ENCODE results near the gene TYW1B.
"Not testable (repeated sequence)": the region's sequence is repeated elsewhere in the genome, so short reads cannot be mapped to it uniquely, and the experiment has no call there.

DNA sequence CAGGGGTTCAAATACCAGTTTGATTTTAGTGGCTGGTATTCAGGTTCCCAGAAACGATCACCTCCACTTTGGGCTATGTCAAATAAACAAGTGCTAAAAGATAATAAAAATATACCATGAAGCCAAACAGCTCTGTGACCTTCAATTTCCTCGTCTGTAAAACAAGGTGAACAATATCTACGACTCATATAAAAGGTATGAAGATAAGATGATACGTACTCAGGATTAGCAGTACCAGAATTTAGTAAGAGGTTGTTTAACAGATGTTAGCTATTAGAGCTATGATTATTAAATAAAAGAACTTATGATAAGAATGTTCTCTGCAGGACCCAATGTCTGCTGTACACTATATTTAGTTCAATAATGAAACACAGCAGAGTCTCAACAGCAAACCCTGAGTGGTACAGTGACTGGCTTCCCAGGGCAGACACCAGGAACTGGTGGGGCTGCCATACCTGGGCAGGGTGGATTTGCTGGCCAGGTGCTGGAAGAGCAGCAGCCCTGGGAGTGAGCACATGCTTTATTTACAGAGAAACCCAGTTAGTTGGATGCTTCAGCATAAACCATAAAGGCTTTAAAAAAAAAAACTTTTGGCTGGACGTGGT, 151.8 kb downstream of the TYW1B start:
- TF ChIP-seq, protein P1, sequence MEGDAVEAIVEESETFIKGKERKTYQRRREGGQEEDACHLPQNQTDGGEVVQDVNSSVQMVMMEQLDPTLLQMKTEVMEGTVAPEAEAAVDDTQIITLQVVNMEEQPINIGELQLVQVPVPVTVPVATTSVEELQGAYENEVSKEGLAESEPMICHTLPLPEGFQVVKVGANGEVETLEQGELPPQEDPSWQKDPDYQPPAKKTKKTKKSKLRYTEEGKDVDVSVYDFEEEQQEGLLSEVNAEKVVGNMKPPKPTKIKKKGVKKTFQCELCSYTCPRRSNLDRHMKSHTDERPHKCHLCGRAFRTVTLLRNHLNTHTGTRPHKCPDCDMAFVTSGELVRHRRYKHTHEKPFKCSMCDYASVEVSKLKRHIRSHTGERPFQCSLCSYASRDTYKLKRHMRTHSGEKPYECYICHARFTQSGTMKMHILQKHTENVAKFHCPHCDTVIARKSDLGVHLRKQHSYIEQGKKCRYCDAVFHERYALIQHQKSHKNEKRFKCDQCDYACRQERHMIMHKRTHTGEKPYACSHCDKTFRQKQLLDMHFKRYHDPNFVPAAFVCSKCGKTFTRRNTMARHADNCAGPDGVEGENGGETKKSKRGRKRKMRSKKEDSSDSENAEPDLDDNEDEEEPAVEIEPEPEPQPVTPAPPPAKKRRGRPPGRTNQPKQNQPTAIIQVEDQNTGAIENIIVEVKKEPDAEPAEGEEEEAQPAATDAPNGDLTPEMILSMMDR (IDR thresholded peaks at IDR 0.05; ENCODE audit: low read depth, low read length, poor library complexity, severe bottlenecking) = not testable (repeated sequence)
- not testable (repeated sequence) for TF ChIP-seq EZH2phosphoT487 (IDR thresholded peaks at IDR 0.05; ENCODE audit: borderline replicate concordance, low read length)
